SK-N-SH treated with all-trans-retinoic acid at 6 μM for 48 hours (cell line): ENCODE results near the gene NPR3.

Experiments used
- CREB5 ChIP-seq: fragments of 250-450 bp; sonication (Bioruptor Pico); IDR thresholded peaks from 2 replicates; pipeline ENCODE4 v1.5.1; 2020; ENCODE audit warnings: low read depth, mild to moderate bottlenecking, moderate library complexity
- ESRRG ChIP-seq: fragments of 250-450 bp; sonication (Bioruptor Pico); IDR thresholded peaks from 2 replicates; pipeline ENCODE4 v1.6.1; 2021; ENCODE audit warnings: mild to moderate bottlenecking
- POU6F1 ChIP-seq: fragments of 250-450 bp; sonication (Bioruptor Pico); IDR thresholded peaks from 2 replicates; pipeline ENCODE4 v1.8.0; 2021; ENCODE audit warnings: low read depth, mild to moderate bottlenecking, moderate library complexity, borderline replicate concordance
- RARB ChIP-seq: fragments of 250-450 bp; sonication (Bioruptor Pico); IDR thresholded peaks from 2 replicates; pipeline ENCODE4 v1.8.0; 2021; ENCODE audit warnings: mild to moderate bottlenecking, moderate library complexity
- ZC3H10 ChIP-seq: fragments of 250-450 bp; sonication (Bioruptor Pico); IDR thresholded peaks from 2 replicates; pipeline ENCODE4 v1.5.1; 2021; ENCODE audit warnings: mild to moderate bottlenecking, moderate library complexity
- ZNF70 ChIP-seq: fragments of 450-650 bp; formaldehyde crosslinking; IDR thresholded peaks from 2 replicates; pipeline ENCODE4 v1.5.0; 2020; ENCODE audit warnings: mild to moderate bottlenecking, moderate library complexity

GRCh38 chr5:32765266-32765665, 54.1 kb downstream of the NPR3 start:
- TF ChIP-seq ZC3H10 (no peak), CREB5 (CRISPR knock-in tag) (no peak), POU6F1 (CRISPR knock-in tag) (no peak), ESRRG (CRISPR knock-in tag) (no peak), RARB (CRISPR knock-in tag) (no peak), ZNF70 (CRISPR knock-in tag) (no peak)
